Neutrophil (primary cell): ENCODE results near the gene RAPH1.

Source experiments
- H3K27ac ChIP-seq: fragments of 200-600 bp; sonication (generic); 2 replicates; pipeline ENCODE4 v1.5.1; 2016; ENCODE audit warnings: mild to moderate bottlenecking, moderate library complexity
- H3K27me3 ChIP-seq: fragments of 200-600 bp; sonication (generic); 2 replicates; pipeline ENCODE4 v1.6.0; 2016; ENCODE audit warnings: mild to moderate bottlenecking
- H3K36me3 ChIP-seq: fragments of 200-600 bp; sonication (generic); 2 replicates; pipeline ENCODE4 v1.5.1; 2017
- H3K4me1 ChIP-seq, 2 experiments: fragments of 200-600 bp in 1 of 2; sonication (generic) in 1 of 2; 1 replicate in 1 of 2; 2 replicates in 1 of 2; pipeline versions ENCODE4 v1.5.1 to v1.6.1; 2013 to 2016; ENCODE audit warnings: low read depth in 1 of 2, low read length in 1 of 2, mild to moderate bottlenecking in 1 of 2, moderate library complexity in 1 of 2; ENCODE audit not compliant: control insufficient read depth in 1 of 2, insufficient read depth in 1 of 2
- H3K4me3 ChIP-seq, 2 experiments: fragments of 200-600 bp in 1 of 2; sonication (generic) in 1 of 2; 1 replicate in 1 of 2; 2 replicates in 1 of 2; pipeline ENCODE4 v1.5.1; 2013 to 2016; ENCODE audit warnings: low read depth in 1 of 2, low read length in 1 of 2, mild to moderate bottlenecking in 1 of 2, moderate library complexity in 1 of 2
- H3K9me3 ChIP-seq: fragments of 200-600 bp; sonication (generic); 2 replicates; pipeline ENCODE4 v1.5.1; 2016
- CTCF ChIP-seq: fragments of 200-600 bp; sonication (generic); IDR thresholded peaks from 2 replicates; pipeline ENCODE4 v1.5.1; 2016; ENCODE audit warnings: antibody characterized with exemption

The RAPH1 gene

GRCh38 chr2:203580844-203581243 is 45.7 kb upstream of the RAPH1 start:
- Histone ChIP-seq H3K27ac (no peak overlapping the region), H3K4me1 (no peaks in the 10 kb centered on the region), H3K9me3 (no peaks in the 10 kb centered on the region), H3K4me3 (no peak overlapping the region), H3K36me3 (no peaks in the 10 kb centered on the region), H3K27me3 (peaks cover 14% of the 10 kb centered on the region)
- no peak for TF ChIP-seq CTCF

- Histone ChIP-seq H3K4me1 (no peaks in the 10 kb centered on the region), H3K9me3 (no peaks in the 10 kb centered on the region), H3K36me3 (no peaks in the 10 kb centered on the region), H3K27me3 (peaks cover 14% of the 10 kb centered on the region), H3K4me3 (no peak overlapping the region), H3K27ac (no peak overlapping the region)
- TF ChIP-seq CTCF, result no peak
Observed at GRCh38 chr2:203579730-203580129, 44.6 kb upstream of the RAPH1 start.

GRCh38 chr2:203578759-203579643 is 43.9 kb upstream of the RAPH1 start:
- no peaks in the 10 kb centered on the region for H3K9me3 ChIP-seq
- TF ChIP-seq CTCF, result no peak
- H3K4me1 ChIP-seq, result no peaks in the 10 kb centered on the region
- H3K4me3 ChIP-seq, result no peak overlapping the region
- no peak overlapping the region for H3K27ac ChIP-seq
- H3K36me3 ChIP-seq, result no peaks in the 10 kb centered on the region
- H3K27me3 ChIP-seq, result peaks cover 14% of the 10 kb centered on the region

GRCh38 chr2:203574824-203575223 is 39.7 kb upstream of the RAPH1 start:
- Histone ChIP-seq H3K4me3 (no peak overlapping the region), H3K27me3 (peaks cover 15% of the 10 kb centered on the region), H3K9me3 (no peaks in the 10 kb centered on the region), H3K4me1 (no peaks in the 10 kb centered on the region), H3K36me3 (no peaks in the 10 kb centered on the region), H3K27ac (no peak overlapping the region)
- TF ChIP-seq CTCF, result no peak

- Histone ChIP-seq H3K9me3 (no peaks in the 10 kb centered on the region), H3K4me1 (no peaks in the 10 kb centered on the region), H3K36me3 (no peaks in the 10 kb centered on the region), H3K27me3 (peaks cover 14% of the 10 kb centered on the region), H3K27ac (no peak overlapping the region), H3K4me3 (no peak overlapping the region)
- no peak for TF ChIP-seq CTCF
Observed at GRCh38 chr2:203572316-203572715, 37.2 kb upstream of the RAPH1 start.
